ENCODE data around the gene COL4A6. TPM values are rescaled to one million over a fixed set of nuclear protein-coding genes. Genes with fewer than 3 reads are reported as not detected.

The COL4A6 gene
- total and polyA plus RNA-seq, 10 of the 15 experiments (the other 5 are each of a cell fraction or from before 2014, with no cell fraction given), result 0.02 to 0.56 (median 0.05) TPM; not detected in 3

DNA sequence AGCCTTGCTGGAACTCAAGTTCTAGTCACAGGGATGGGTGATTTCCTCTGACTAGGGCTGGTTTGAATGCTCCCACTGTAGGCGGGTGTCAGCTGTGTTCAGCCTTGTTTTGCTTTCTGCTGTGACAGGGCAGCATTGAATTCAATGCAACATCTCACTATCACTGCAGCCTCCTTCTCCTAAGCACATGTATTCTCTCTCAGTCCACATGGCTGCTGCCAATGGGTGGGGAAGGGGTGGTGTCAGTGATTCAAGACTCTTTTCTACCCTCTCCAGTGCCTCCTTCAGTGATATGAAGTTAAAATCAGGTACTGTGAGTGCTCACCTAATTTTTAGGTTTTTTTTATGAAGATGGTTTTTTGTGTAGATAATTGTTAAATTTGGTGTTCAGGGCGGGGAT lies 47.7 kb upstream of the COL4A6 start:
- DNase-seq (ENCODE audit: low read depth, low spot score), result no peak
- intact Hi-C loops (cut with micrococcal nuclease; ENCODE audit: unreplicated experiment), result no loop called here
- no peaks in the 10 kb centered on the region for H3K79me2 ChIP-seq (ENCODE audit: control insufficient read depth, insufficient read depth, low read length)

DNA sequence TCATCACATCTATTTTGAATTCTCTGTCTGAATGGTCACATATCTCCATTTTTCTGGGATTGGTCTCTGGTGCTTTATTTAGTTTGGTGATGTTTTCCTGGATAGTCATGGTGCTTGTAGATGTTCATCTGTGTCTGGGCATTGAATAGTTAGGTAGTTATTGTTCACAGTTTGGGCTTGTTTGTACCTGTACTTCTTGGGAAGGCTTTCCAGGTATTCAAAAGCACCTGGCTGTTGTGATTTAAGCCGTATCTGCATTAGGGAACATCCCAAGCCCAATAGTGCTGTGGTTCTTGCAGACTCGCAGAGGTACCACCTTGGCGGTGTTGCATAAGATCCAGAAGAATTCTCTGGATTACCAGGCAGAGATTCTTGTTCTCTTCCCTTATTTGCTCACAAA lies 46.0 kb upstream of the COL4A6 start:
- no peak overlapping the region for H3K4me2 ChIP-seq (ENCODE audit: control insufficient read depth, insufficient read depth)
- BruUV-seq (replicated peaks), result no TSS peak
- WGBS (ENCODE audit: insufficient coverage, insufficient replicate concordance, low lambda C conversion rate, missing lambda C conversion rate), result 58% methylated on average over 3 of the region's 3 CpGs
- ChIA-PET RAD21 (ENCODE audit: unreplicated experiment) (no interaction called here), CTCF (no interaction called here), SMC1A (ENCODE audit: uncharacterized antibody, unreplicated experiment) (no interaction called here), POLR2A (no interaction called here)
- H3K27ac ChIP-seq (ENCODE audit: control insufficient read depth, insufficient read depth), result no peak overlapping the region
- no peaks in the 10 kb centered on the region for H3K27me3 ChIP-seq (replicated peaks in 1 of 2; ENCODE audit: control insufficient read depth in 2 of 2, insufficient read depth in 2 of 2, low read length in 1 of 2)
- in situ Hi-C loops (cut with MboI) (no loop called here), intact Hi-C loops (cut with micrococcal nuclease; ENCODE audit: unreplicated experiment) (no loop called here)
- TF ChIP-seq SMAD5 (IDR thresholded peaks at IDR 0.05; ENCODE audit: low read depth) (no peak), SPI1 (IDR thresholded peaks at IDR 0.05; ENCODE audit: borderline replicate concordance, insufficient read depth, low read depth, low read length) (no peak), RFX5 (IDR thresholded peaks at IDR 0.05; ENCODE audit: low read depth, low read length) (no peak), CBX5 (IDR thresholded peaks at IDR 0.05; ENCODE audit: low read depth) (no peak)
- TF ChIP-seq, protein P1, sequence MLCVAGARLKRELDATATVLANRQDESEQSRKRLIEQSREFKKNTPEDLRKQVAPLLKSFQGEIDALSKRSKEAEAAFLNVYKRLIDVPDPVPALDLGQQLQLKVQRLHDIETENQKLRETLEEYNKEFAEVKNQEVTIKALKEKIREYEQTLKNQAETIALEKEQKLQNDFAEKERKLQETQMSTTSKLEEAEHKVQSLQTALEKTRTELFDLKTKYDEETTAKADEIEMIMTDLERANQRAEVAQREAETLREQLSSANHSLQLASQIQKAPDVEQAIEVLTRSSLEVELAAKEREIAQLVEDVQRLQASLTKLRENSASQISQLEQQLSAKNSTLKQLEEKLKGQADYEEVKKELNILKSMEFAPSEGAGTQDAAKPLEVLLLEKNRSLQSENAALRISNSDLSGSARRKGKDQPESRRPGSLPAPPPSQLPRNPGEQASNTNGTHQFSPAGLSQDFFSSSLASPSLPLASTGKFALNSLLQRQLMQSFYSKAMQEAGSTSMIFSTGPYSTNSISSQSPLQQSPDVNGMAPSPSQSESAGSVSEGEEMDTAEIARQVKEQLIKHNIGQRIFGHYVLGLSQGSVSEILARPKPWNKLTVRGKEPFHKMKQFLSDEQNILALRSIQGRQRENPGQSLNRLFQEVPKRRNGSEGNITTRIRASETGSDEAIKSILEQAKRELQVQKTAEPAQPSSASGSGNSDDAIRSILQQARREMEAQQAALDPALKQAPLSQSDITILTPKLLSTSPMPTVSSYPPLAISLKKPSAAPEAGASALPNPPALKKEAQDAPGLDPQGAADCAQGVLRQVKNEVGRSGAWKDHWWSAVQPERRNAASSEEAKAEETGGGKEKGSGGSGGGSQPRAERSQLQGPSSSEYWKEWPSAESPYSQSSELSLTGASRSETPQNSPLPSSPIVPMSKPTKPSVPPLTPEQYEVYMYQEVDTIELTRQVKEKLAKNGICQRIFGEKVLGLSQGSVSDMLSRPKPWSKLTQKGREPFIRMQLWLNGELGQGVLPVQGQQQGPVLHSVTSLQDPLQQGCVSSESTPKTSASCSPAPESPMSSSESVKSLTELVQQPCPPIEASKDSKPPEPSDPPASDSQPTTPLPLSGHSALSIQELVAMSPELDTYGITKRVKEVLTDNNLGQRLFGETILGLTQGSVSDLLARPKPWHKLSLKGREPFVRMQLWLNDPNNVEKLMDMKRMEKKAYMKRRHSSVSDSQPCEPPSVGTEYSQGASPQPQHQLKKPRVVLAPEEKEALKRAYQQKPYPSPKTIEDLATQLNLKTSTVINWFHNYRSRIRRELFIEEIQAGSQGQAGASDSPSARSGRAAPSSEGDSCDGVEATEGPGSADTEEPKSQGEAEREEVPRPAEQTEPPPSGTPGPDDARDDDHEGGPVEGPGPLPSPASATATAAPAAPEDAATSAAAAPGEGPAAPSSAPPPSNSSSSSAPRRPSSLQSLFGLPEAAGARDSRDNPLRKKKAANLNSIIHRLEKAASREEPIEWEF (IDR thresholded peaks at IDR 0.05; ENCODE audit: insufficient replicate concordance, low read depth, low read length), result no peak
- H3K9ac ChIP-seq (ENCODE audit: control insufficient read depth, insufficient read depth, low read length), result no peak overlapping the region
- no peaks in the 10 kb centered on the region for H4K20me1 ChIP-seq (ENCODE audit: control insufficient read depth, insufficient read depth)
- no peaks in the 10 kb centered on the region for H3K79me2 ChIP-seq (ENCODE audit: control insufficient read depth, insufficient read depth, low read length)
- H3K4me1 ChIP-seq (ENCODE audit: control insufficient read depth, insufficient read depth, low read length), result no peaks in the 10 kb centered on the region
- no peaks in the 10 kb centered on the region for H3K9me3 ChIP-seq (replicated peaks; ENCODE audit: control insufficient read depth, insufficient read depth, low read length)
- no peak overlapping the region for H2AFZ ChIP-seq (ENCODE audit: control insufficient read depth, low read depth, low read length)
- FAIRE-seq, result no peak
- no peak for DNase-seq (ENCODE audit: low read depth, low spot score)
- H3K4me3 ChIP-seq, result no peak overlapping the region
- no peaks in the 10 kb centered on the region for H3K36me3 ChIP-seq (ENCODE audit: control insufficient read depth in 2 of 2, insufficient read depth in 2 of 2, low read length in 1 of 2)
- ATAC-seq, result no peak

More for the DNA sequence above, 47.7 kb upstream of the COL4A6 start:
- ChIA-PET CTCF (interaction anchor here (0.6 kb wide), 1 partner anchor 350 kb away, joined by 3 read pairs; no protein-coding TSS in a partner anchor), POLR2A (no interaction called here), RAD21 (ENCODE audit: unreplicated experiment) (no interaction called here), SMC1A (ENCODE audit: uncharacterized antibody, unreplicated experiment) (no interaction called here)
- 9% methylated on average over 2 of the region's 2 CpGs for WGBS (ENCODE audit: insufficient coverage, insufficient replicate concordance, low lambda C conversion rate, missing lambda C conversion rate)
- Histone ChIP-seq H3K27me3 (replicated peaks in 1 of 2; ENCODE audit: control insufficient read depth in 2 of 2, insufficient read depth in 2 of 2, low read length in 1 of 2) (no peaks in the 10 kb centered on the region), H3K4me2 (ENCODE audit: control insufficient read depth, insufficient read depth) (no peak overlapping the region), H3K4me3 (no peak overlapping the region), H3K9me3 (replicated peaks; ENCODE audit: control insufficient read depth, insufficient read depth, low read length) (no peaks in the 10 kb centered on the region), H3K4me1 (ENCODE audit: control insufficient read depth, insufficient read depth, low read length) (no peaks in the 10 kb centered on the region), H3K27ac (ENCODE audit: control insufficient read depth, insufficient read depth) (no peak overlapping the region), H3K36me3 (ENCODE audit: control insufficient read depth in 2 of 2, insufficient read depth in 2 of 2, low read length in 1 of 2) (no peaks in the 10 kb centered on the region), H3K9ac (ENCODE audit: control insufficient read depth, insufficient read depth, low read length) (no peak overlapping the region), H4K20me1 (ENCODE audit: control insufficient read depth, insufficient read depth) (no peaks in the 10 kb centered on the region), H2AFZ (ENCODE audit: control insufficient read depth, low read depth, low read length) (no peak overlapping the region)
- in situ Hi-C loops (cut with MboI), result no loop called here
- no peak for TF ChIP-seq NBN (IDR thresholded peaks at IDR 0.05)
- no peak for TF ChIP-seq SREBF2 (IDR thresholded peaks at IDR 0.05; ENCODE audit: low read length)
- TF ChIP-seq, protein P2, sequence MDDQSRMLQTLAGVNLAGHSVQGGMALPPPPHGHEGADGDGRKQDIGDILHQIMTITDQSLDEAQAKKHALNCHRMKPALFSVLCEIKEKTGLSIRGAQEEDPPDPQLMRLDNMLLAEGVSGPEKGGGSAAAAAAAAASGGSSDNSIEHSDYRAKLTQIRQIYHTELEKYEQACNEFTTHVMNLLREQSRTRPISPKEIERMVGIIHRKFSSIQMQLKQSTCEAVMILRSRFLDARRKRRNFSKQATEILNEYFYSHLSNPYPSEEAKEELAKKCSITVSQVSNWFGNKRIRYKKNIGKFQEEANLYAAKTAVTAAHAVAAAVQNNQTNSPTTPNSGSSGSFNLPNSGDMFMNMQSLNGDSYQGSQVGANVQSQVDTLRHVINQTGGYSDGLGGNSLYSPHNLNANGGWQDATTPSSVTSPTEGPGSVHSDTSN (IDR thresholded peaks at IDR 0.05; ENCODE audit: insufficient replicate concordance, low read depth, low read length), result no peak
- ATAC-seq, result no peak
- no peak for FAIRE-seq
- no TSS peak for BruUV-seq (replicated peaks)
